HG03442 (cell line): ENCODE results near the gene EBF4.

Experiments
- ATAC-seq: cut with Tn5 transposase; IDR thresholded peaks from one replicate; pipeline ENCODE4 v1.9.1; 2021; ENCODE audit warnings: mild to moderate bottlenecking, moderate library complexity; ENCODE audit not compliant: unreplicated experiment

EBF4 gene

DNA sequence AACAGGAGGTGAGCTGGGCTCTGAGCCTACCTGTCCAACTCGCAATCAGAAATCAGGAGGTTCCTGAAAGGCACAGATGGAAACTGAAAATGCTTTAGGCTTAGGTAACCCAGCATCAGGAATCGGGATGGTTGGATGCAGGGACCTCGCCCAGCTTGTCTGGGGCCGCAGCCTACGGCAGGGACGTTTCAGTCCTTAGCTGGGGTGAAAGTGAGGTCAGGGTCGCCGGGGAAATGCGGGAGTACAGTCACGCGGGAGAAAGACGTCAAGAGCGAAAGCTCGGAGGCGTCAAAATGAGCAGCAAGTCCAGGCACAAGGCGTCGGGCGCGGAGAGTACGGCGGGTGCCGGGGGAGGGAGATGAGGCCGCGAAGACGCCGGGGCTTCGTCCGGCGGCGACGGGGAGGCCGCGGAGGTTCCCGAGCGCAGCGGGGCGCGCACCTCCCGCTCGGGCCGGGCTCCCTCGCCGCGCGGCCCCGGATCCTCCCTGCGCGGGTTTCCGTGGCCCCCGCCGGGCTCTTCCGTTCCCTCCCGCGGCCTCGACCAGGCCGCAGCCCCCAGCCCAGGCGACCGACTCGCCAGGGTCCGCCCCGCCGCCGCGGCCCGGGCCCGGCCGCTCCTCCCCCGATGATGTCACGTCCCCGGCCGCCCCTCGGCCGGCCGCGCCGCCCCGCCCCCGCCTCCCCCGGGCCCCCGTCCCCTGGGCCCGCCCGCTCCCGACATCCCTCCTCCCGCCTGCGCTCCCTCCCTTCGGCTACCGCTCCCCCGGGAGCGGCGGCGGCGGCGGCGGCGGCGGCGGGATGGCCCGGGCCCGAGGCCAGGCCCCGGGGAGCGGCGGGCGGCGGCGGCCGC is at the start of gene EBF4:
EBF4 (plus strand) TSS at position 745 of the 850 bp plus-strand sequence. CDS start 866 bp downstream, outside the sequence.
- ATAC-seq: no peak

DNA sequence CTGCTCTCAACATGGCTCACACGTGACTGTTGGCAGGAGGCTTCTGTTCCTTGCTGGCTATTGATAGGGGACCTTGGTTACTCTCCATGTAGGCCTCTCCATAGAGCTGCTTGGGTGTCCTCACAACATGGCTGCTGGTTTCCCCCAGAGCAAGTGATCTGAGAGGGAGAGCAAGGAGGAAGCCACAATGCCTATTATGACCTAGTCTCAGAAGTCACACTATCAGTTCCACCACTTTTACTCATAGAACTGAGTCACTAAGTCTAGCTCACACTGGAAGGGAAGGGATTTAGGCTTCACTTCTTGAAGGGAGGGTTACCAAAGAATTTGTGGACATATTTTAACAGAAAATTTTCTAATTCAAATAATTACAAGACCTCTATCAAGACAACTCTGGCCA is 48.9 kb upstream of the EBF4 start:
- no peak for ATAC-seq

- ATAC-seq: peak; percentile 77
These were observed 40.5 kb upstream of the EBF4 start, which contains the start of gene NOP56 for GRCh38 chr20:2651772-2652723. TSS of gene NOP56 (plus strand) at chr20:2652632. CDS start at chr20:2652661, 29 bp downstream.

- ATAC-seq: peak; percentile 31
These were observed 39.6 kb upstream of the EBF4 start for GRCh38 chr20:2652724-2653555.

DNA sequence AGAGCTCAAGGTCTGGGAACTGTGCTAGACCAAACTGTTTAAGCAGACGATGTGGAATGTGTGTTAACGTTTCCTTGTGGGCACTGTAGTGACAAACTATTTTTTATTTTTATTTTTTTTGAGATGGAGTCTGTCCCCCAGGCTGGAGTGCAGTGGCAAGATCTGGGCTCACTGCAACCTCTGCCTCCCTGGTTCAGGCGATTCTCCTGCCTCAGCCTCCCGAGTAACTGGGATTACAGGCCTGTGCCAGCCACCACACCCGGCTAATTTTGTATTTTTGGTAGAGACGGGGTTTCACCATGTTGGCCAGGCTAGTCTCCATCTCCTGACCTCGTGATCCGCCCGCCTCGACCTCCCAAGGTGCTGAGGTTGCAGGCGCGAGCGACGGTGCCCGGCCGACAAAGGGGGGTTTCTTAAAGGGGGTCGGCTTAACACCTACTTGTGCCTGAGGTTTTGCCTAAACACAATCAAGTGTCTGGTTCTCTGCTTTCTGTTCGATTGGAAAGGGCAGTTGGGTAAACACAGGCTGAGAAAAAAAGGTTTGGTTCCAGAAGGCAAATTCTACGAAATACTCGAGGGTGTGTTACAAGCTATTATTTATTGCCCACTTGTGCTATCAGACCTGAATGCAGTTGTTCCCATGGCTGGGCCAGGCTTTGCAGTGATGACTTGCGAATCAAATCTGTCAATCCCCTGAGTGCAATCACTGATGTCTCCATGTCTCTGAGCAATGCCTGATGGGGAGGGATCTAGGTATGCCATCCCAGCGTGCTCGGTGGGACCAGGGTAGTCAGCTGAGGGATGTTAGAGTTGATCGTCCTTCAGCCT is 38.8 kb upstream of the EBF4 start:
- ATAC-seq: no peak

- no peak for ATAC-seq
These were observed 38.2 kb upstream of the EBF4 start for GRCh38 chr20:2654384-2654822.

- ATAC-seq: no peak
These were observed 37.7 kb upstream of the EBF4 start for GRCh38 chr20:2654831-2655230.

- ATAC-seq: no peak
These were observed 37.1 kb upstream of the EBF4 start for GRCh38 chr20:2655331-2656116.

DNA sequence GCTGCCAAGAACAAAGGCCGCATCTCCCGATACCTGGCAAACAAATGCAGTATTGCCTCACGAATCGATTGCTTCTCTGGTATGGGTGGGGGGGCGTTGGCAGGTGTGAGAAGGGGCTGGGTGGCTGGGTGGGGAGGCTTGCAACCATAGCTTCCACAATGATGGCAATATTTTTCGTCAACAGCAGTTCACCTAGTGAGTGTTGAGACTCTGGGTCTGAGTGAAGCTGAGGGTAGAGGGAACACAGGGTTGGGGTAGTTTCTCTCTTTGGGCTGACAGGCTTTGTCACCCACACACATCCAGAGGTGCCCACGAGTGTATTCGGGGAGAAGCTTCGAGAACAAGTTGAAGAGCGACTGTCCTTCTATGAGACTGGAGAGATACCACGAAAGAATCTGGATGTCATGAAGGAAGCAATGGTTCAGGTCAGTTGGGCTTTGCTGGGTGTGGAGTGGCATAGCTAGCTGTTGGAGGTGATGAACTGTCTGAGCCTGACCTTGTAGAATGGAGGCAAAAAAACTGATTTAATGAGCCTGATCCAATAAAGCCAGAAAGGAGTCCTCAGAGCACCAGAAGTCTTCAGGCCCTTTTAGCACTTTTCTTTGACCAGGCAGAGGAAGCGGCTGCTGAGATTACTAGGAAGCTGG is 36.0 kb upstream of the EBF4 start:
- no peak for ATAC-seq

GRCh38 chr20:2657241-2657640 is 35.3 kb upstream of the EBF4 start:
- no peak for ATAC-seq

DNA sequence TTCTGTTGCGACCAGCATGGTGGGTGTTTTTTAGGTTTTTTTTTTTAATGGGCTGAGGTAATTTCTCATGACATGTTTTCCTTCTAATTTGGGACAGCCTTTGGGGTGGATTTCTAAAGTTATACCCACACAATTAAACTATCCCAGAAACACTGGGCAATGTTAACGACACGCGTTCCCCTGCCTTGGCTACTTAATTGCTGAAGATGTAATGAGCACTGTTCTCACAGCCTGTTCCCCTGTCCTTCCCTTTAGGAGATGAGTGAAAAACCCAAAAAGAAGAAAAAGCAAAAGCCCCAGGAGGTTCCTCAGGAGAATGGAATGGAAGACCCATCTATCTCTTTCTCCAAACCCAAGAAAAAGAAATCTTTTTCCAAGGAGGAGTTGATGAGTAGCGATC is 34.9 kb upstream of the EBF4 start:
- no peak for ATAC-seq

- no peak for ATAC-seq
These were observed 33.9 kb upstream of the EBF4 start for GRCh38 chr20:2658414-2659354.

DNA sequence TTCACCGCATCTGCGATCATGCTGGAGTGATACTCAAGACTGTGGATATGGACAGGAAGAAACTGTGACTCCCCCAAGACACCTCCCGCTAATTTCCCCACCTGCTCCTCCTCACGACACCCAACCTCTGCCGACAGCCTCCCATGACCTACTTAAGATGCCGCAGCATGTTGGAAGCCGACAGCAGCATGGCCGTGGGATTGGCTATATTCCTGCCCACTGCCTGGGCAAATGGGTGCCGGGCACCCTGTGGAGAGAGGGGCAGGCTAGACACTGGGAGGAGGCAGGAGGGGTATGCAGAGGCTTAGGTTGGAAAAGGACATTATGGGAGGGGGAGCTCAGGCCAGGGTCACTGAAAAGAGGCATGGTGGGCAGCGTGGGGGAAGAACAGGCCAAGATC is 33.0 kb upstream of the EBF4 start:
- no peak for ATAC-seq

GRCh38 chr20:2663364-2663886 is 29.2 kb upstream of the EBF4 start:
- no peak for ATAC-seq

DNA sequence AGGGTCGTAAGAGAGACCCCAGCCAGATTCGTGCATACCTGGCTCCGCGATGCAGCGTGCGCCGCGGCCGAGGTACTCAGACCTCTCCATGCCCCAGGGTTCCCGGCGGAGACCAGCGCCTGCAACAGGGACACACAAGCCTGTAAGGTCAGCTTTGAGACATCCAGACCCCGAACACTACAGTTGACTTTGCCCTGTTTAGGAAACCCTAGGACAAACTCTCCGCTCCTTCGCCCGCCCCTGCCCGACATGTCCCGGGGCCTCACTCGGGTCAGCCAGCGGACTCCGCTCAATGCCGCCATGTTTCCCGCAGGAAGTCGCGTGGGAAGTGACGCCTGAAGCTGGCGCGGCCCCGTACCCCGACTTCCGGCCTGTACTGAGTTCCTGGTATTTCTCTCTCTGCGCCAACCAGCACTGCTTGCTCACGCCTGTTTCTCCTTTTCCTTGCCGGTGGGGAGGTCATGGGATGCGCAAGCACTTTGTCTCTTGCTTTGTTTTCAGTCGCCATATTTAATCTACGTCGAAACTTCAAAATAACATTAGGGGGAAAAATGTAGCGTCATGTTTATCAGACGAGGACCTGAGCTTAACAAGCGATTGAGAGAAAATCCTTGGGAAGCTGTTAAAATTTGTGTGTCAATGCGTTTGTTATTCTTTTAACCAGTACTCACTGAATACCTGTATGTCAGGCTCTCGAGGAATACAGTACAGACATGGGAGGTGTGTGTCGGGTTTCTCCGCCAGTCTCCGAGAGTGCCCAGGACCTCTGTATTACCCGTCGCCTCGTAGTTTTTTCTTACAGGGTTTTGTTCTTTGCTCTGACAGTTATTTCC is 28.5 kb upstream of the EBF4 start, which contains the start of gene IDH3B:
IDH3B (minus strand) TSS at position 330 of the 833 bp plus-strand sequence; CDS start at position 302, 28 bp downstream.
- ATAC-seq: peak; percentile 86

DNA sequence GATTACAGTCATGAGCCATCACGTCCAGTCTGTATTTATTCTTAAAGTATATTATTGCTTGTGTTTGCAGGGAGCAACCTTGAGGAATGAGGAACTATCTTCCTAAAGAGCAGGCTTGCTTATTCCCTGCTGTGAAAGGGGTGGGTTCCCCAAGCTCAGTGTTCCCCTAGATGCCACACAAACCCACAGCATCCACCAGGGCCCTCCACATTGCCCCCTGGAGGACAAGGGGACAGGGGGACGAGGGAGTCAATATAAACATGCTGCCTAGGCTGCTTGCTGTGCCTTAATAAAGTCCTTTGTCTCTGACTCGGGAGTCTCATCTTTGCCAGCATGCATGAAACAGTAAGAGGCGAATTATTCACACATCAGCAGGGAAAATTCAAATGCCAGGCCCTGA is 20.6 kb upstream of the EBF4 start:
- no peak for ATAC-seq
